GM18511 (cell line): Measurements from ENCODE around the gene ATP12A.
A peak's percentile ranks its signal among the peaks of the same experiment; 100 is the strongest.

ENCODE experiments used
- ATAC-seq: cut with Tn5 transposase; IDR thresholded peaks from one replicate; pipeline ENCODE4 v1.9.1; 2021; ENCODE audit warnings: mild to moderate bottlenecking, moderate library complexity; ENCODE audit not compliant: unreplicated experiment

ATP12A gene

DNA sequence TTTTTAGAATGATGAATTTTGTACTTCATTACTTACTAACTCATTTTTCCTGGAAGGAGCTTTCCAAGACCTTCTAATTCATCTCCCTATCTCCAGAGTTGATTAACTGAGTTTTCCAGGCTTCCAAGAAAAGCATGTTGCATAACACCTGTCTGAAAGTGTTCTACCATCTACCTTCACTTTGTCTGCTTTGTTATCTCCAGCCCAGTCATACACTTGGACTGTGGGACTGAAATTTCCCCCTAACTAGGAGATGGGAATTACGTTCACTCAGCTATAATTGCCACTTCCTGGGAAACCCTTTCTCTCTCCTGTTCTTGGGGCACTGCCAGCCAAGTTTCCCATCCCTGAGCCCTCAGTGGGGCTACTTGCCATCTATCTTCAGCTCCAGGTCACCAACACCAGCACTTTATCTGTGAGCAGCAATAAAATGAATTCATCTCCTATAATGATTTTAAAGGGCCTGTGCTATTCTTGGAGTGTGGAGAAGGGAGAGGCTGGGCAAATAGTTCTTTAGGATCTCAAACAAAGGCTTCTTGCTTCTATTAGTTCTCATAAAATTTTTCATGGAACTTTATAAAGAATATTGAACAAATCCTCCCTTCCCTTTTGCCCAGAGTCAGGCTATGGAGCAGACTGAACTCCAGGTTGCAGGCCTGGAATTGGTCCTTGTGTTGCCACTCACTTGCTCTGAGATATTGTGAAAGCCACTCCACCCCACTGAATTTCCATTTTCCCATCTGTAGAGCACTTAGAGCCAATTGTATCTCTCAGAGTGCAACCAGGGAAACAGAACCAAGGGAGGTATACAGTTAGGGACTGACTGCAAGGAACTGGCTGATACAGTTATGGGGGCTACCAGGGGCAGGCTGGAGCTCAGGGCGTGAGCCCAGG, 17.8 kb upstream of the ATP12A start:
- ATAC-seq: no peak

GRCh38 chr13:24663089-24663395, 17.2 kb upstream of the ATP12A start:
- no peak for ATAC-seq

- ATAC-seq: no peak
Measured at GRCh38 chr13:24663586-24663985, 16.6 kb upstream of the ATP12A start.

- ATAC-seq: no peak
Measured at GRCh38 chr13:24664726-24665409, 15.3 kb upstream of the ATP12A start.

DNA sequence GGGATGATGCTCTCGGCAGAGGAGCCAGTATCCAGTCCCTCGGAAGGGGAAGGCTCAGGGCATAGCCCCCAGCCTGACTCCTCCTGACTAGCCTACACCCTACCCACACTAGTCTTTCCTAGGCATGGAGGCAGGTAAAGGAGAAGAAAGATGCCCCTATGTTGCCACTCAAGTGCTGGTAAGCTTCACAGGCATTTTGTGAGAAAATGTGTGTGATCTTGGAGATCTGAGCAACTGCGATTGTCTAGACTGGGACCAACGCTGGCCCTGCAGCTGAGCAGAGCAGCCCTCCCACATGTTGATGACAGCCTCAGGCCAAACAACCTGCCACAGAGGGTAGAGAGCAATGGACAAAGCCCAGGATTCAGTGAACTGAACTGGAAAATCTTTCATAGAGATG, 11.7 kb upstream of the ATP12A start:
- ATAC-seq: no peak

DNA sequence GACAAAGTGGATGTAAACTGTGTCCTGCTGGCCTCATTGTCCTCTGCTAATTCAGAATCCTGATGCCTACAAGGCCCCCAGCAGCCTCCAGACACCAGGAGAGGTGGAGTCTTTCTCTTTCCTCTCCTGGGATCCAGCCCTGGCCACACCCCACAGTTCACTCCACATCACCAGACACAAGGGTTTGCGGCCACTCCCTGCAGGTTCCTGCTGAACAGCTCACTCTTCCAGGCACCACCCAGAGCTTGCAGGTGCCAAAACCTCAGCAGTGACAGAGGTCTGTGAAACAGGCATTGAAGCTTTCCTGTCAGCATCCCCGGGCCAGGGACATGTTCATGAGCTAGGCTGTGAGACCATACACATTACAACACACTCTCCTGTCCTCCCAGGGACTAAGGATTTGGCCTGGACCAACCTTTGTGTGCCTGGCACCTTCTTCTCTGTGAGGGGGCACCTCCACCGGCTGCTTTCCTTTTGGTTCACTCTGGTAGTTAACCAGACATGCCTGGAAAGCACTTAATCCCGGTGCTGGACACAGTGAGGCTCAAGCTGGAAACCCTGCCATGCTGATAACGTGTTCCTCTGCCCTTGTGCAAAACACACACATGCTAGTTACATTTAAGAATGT, 11.1 kb upstream of the ATP12A start:
- no peak for ATAC-seq

DNA sequence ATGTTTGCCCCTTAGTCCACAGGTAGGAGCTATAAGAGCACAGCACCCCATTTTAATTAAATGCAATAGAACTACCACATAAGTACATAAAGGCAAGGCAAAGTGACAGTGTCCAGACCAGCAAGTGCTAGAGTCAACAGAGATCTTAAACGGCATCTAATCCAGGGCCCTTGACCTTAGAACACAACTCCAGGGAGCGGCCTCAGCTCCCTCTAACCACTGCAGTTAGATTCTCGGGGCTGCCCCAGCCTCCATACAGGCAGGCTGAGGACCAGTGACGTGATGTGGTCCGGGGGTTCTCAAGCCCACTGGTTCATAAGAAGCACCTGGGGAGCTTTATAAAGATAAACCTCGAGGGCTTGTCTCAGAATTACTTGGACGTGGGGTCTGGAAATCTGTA, 10.0 kb upstream of the ATP12A start:
- no peak for ATAC-seq

DNA sequence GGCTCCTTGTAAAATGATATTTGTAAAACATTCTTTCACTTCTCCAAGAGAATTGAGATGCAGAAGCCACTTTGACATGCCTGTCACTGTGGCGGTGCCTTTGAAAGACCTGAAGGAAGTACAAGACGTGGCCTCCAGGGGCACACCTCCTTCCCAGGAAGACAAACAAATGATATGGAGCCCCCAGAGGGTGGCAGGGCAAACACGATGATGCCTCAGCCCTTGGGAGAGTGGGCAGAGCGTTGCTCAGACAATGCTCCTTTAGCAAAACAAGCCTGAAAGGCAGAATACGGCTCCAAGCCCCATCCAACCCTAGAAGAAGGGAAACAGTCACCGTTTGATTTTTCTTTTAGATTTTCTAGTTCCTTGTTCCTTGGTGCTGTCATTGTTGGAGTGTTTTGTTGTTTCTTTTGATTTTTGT, 9.2 kb upstream of the ATP12A start:
- ATAC-seq: no peak

- ATAC-seq: no peak
Measured at GRCh38 chr13:24671386-24672113, 8.7 kb upstream of the ATP12A start.

- ATAC-seq: no peak
Measured at GRCh38 chr13:24672141-24673132, 7.8 kb upstream of the ATP12A start.

- no peak for ATAC-seq
Measured at GRCh38 chr13:24675806-24676570, 4.2 kb upstream of the ATP12A start.

DNA sequence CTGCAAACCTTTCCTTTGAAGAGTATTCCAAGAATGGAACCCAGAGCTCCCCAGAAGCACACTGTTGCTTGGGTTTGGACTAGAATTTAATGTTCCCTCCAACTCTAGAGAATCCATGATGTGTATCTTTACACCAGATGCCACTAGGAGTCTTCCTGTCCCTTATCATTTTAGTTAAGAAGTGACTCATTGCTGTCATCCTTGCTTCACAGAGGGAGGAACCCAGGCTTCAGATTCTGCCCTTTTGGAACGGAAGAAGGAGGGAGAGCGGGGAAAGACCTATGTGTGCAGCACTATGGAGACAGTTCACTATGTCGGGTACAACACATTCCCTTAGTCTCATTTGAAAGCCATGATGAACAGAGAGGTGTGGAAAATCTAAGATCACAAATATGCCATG, 2.1 kb upstream of the ATP12A start:
- ATAC-seq: no peak

- ATAC-seq: no peak
Measured at GRCh38 chr13:24679686-24680085, 522 bp upstream of the ATP12A start.

DNA sequence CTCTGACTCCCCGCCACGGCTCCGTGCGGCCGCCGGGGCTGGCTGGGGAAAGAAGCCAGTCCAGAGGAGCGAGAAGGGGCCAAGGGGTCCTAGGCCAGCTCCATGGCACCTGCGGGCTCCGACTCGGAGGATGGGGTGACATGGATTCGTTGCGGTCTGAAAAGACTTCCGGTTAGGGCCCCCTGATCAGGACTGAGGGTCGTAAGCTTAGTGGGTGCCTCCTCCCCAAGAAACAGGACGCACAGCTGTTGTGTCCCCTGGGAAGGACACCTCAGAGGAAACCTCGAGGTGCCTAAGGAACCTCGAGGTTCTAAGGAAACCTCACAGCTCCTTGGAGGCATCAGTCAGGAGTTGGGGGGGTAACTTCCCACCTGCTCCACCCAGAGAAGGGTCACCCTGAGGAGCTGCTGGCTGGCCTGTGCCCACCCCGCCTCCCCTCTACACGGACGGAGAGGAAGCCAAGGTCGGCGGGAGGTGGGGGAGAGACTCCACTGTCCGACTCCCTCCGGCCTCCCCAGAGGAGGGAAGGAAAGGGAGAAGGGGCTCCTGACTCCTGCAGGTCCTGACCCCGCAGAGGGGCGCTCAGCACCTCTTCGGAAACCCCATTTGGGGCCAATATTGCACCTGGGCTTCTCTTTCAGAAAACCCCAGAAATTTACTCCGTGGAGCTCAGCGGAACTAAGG, 855 bp downstream of the ATP12A start:
- ATAC-seq: no peak

GRCh38 chr13:24681930-24682329, 1.7 kb downstream of the ATP12A start:
- ATAC-seq: no peak

DNA sequence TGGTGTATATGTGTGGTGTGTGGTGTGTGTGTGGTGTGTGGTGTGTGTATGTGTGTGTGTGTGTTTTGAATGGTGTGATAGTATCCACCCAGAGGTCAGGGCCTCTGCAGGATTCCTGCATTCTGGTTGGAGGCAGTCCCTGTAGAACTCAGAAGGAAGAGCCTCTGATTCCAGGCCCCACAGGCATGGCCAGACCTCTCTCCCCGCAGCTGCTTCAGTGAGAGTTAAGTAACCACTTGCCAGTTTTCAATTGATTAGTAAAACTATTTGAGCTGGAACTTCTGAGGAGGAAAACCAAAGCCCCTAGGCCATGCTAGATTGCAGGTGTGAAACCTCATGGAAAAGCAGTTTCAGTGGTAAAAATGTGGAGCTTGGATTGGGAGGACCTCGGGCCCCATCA, 2.1 kb downstream of the ATP12A start:
- ATAC-seq: no peak

- no peak for ATAC-seq
Measured at GRCh38 chr13:24683351-24683750, 3.1 kb downstream of the ATP12A start.

- ATAC-seq: peak; percentile 72
Measured at GRCh38 chr13:24683838-24684599, 3.8 kb downstream of the ATP12A start.
